Thyroid gland (tissue), 4 donors: ENCODE measurements around the gene DCHS1. TPM values are rescaled to one million over a fixed set of nuclear protein-coding genes. Genes with fewer than 3 reads are reported as not detected.

ENCODE experiments used
- DNase-seq, 2 donors: peaks; one replicate each; pipeline ENCODE4 v3.0.0-alpha.2; 2019
- H3K27ac ChIP-seq, 3 donors: fragments of 200-600 bp; sonication (generic); 1 replicate in 2 of 3; 2 replicates in 1 of 3; pipeline ENCODE4 v1.5.1; 2016 to 2019; ENCODE audit warnings: mild to moderate bottlenecking in 1 of 3, moderate library complexity in 1 of 3
- H3K27me3 ChIP-seq: fragments of 200-600 bp; sonication (generic); one replicate; pipeline ENCODE4 v1.5.1; 2019
- H3K36me3 ChIP-seq, 2 donors: fragments of 200-600 bp; sonication (generic); one replicate each; pipeline ENCODE4 v1.5.1; 2016 to 2019
- H3K4me1 ChIP-seq, 2 donors: fragments of 200-600 bp; sonication (generic); one replicate each; pipeline ENCODE4 v1.5.1; 2017 to 2019
- H3K4me3 ChIP-seq, 3 donors: fragments of 200-600 bp; sonication (generic); replicated peaks in 1 of 3; 1 replicate in 2 of 3; 2 replicates in 1 of 3; pipeline ENCODE4 v1.5.1; 2016; ENCODE audit warnings: mild to moderate bottlenecking in 1 of 3
- H3K9me3 ChIP-seq: fragments of 200-600 bp; sonication (generic); one replicate; pipeline ENCODE4 v1.5.1; 2017
- POLR2A ChIP-seq, 2 donors: fragments of 450-650 bp; IDR thresholded peaks; one replicate each; pipeline ENCODE4 v1.6.1; 2017; ENCODE audit warnings: antibody characterized with exemption in 2 of 2, mild to moderate bottlenecking in 2 of 2, moderate library complexity in 1 of 2
- WGBS, 2 donors: methylation state at CpG; one replicate each; pipeline ENCODE4 v1.1.5; 2017; 5-methylcytosine and 5-hydroxymethylcytosine counted together
- intact Hi-C: fragments of 100-400 bp; cut with DNase I; formaldehyde crosslinking; loops from one replicate; pipeline ENCODE4 v1.15.1; 2023
- total RNA-seq, 4 donors: library from RNA; depleted of rRNA; stranded (reverse); fragments of >200 nt; gene quantifications; one replicate each; pipeline ENCODE4 v1.2.3, GENCODE V29; 2016
- TF ChIP-seq, protein P1 (sequence below), 6 experiments: fragments of 200-600 bp in 3 of 6; fragments of 450-650 bp in 3 of 6; sonication (generic) in 3 of 6; IDR thresholded peaks; one replicate each; pipeline ENCODE4 v1.5.1; 2016 to 2019; ENCODE audit warnings: antibody characterized with exemption in 6 of 6, mild to moderate bottlenecking in 2 of 6, inconsistent platforms in 1 of 6, moderate library complexity in 1 of 6

DCHS1 gene
- total RNA-seq, 4 donors from 2014 or later, result 5.6 to 14.4 (median 9.6) TPM

DNA sequence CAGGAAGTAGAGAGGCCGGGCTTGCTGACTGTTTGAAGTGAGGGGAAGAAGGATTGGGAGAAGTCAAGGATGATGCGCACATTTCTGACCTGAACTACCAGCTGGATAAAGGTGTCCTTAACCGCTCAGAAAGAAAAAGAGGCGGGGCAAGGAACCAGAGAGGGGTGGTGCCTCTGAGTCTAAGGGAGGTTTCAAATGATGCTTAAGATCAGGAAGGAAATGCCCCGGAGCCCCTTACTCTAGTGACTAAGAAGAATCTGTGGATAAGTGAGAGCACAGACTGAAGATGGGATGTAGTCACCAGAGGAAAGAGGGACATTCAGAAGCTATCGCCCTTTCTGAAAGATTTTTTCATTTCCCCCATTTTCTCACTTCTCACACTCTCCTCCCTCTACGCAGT is 12.7 kb downstream of the DCHS1 start:
- Histone ChIP-seq H3K27ac (no peak overlapping the region), H3K4me1 (peaks cover 5 to 22% of the 10 kb centered on the region in 2 donors), H3K27me3 (no peaks in the 10 kb centered on the region), H3K4me3 (no peak overlapping the region), H3K9me3 (no peaks in the 10 kb centered on the region), H3K36me3 (no peaks in the 10 kb centered on the region)
- intact Hi-C loops, result no loop called here
- no peak for DNase-seq
- 84 to 85% methylated on average over 7 of the region's 7 CpGs for WGBS, 2 donors
- TF ChIP-seq POLR2A (IDR thresholded peaks at IDR 0.05), result no peak
- TF ChIP-seq, protein P1, sequence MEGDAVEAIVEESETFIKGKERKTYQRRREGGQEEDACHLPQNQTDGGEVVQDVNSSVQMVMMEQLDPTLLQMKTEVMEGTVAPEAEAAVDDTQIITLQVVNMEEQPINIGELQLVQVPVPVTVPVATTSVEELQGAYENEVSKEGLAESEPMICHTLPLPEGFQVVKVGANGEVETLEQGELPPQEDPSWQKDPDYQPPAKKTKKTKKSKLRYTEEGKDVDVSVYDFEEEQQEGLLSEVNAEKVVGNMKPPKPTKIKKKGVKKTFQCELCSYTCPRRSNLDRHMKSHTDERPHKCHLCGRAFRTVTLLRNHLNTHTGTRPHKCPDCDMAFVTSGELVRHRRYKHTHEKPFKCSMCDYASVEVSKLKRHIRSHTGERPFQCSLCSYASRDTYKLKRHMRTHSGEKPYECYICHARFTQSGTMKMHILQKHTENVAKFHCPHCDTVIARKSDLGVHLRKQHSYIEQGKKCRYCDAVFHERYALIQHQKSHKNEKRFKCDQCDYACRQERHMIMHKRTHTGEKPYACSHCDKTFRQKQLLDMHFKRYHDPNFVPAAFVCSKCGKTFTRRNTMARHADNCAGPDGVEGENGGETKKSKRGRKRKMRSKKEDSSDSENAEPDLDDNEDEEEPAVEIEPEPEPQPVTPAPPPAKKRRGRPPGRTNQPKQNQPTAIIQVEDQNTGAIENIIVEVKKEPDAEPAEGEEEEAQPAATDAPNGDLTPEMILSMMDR (IDR thresholded peaks at IDR 0.05), result no peak

DNA sequence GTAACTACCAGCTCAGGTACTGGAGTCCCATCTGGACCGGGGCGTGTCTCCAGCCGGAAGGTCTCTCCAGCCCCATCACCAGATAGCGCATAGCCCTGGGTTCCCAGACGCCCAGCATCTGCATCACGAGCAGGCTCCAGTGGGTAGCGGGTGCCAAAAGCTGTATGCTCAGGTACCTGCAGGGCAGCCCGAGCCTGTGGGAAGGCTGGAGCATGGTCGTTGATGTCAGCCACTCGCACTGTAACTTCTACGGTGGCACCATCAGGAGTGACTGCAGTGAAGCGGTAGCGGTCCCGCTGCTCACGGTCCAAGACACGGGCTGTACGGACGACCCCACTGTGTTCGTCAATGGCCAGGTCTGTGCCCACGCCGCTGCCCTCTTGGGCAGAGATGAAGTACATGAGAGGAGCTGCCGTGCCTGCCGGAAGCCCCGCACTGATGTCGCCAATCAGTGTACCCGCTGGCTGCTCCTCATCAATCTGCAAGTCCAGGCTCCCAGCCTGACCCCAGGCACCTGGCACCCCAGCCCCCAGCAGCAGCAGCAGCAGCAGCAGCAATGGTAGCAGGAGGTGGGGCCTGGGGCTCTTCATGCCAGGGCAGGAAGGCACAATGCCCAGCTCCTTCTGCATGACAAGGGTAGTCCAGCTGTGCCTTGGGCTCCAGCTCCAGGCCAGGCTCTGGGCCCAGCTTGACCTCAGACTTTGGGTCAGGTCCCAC is 14.5 kb downstream of the DCHS1 start:
- Histone ChIP-seq H3K4me1 (peaks cover 11 to 27% of the 10 kb centered on the region in 2 donors), H3K4me3 (no peak overlapping the region), H3K27me3 (no peaks in the 10 kb centered on the region), H3K27ac (no peak overlapping the region), H3K9me3 (no peaks in the 10 kb centered on the region), H3K36me3 (no peaks in the 10 kb centered on the region)
- no peak for TF ChIP-seq POLR2A (IDR thresholded peaks at IDR 0.05)
- TF ChIP-seq, protein P1 (IDR thresholded peaks at IDR 0.05), result no peak
- no peak for DNase-seq
- 94 to 96% methylated on average over 17 to 26 of the region's 26 CpGs for WGBS, 2 donors
- intact Hi-C loops, result no loop called here

DNA sequence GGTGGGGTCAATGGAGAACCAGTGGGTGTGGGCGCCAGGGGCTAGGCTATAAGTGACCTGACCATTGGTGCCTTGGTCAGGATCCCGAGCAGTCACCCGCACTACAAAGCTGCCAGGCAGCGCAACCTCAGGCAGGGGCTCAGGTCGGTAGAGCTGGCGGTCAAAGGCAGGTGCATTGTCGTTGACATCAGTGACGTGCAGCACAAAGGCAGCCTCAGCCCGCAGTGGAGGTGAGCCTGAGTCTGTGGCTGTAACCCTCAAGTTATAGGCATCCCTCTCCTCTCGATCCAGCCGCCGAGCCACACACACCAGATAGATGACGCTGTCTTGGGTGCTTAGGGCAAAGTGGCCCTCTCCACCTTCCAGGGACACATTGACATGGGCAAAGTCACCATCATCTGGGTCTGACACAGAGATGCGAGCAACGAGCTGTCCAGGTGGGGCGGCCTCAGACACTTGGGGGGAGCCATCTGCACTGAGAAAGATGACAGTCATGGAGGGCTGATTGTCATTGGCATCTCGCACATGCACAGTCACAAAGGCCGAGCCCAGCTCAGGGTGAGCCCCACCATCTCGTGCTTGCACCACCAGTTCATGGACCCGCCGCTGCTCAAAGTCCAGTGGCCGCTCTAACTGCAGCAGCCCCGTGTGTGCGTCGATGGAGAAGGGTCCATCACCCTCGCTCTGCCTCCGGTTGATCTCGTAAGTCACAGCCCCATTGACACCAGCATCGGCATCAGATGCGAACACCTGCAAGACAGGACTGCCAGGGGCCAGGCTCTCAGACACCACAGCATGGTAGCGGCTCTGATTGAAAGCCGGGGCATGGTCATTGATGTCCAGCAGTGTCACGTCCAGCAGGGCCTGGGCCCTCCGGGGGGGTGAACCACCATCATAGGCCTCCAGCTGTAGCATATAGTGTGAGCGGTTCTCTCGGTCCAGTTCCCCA is 15.3 kb downstream of the DCHS1 start:
- WGBS, 2 donors, result 96 to 97% methylated on average over 24 to 29 of the region's 36 CpGs
- Histone ChIP-seq H3K9me3 (no peaks in the 10 kb centered on the region), H3K36me3 (no peaks in the 10 kb centered on the region), H3K27ac (no peak overlapping the region), H3K4me3 (no peak overlapping the region), H3K4me1 (peaks cover 11 to 30% of the 10 kb centered on the region in 2 donors), H3K27me3 (no peaks in the 10 kb centered on the region)
- TF ChIP-seq, protein P1 (IDR thresholded peaks at IDR 0.05), result no peak
- TF ChIP-seq POLR2A (IDR thresholded peaks at IDR 0.05), result no peak
- DNase-seq, result no peak
- intact Hi-C loops, result no loop called here

DNA sequence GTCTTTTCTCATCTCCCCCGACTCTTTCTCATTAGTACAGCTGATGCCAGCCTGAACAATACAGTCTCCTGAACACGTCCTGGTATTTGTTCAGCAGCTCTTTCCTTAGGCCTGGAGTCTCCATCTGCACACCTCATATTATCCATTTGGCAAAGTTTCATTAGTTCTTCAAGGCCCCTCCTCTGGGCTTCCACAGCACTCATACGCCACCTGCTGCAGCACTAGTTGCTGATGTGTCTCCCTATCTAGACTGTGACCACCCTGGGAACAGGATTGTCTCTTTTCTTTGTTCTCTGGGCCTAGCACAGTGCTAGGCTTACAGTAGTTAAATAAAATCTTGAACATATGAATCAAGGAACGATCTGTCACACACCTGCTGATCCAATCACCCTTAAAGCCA is 17.2 kb downstream of the DCHS1 start:
- no peak overlapping the region for H3K27ac ChIP-seq
- H3K36me3 ChIP-seq, result no peaks in the 10 kb centered on the region
- DNase-seq, result no peak
- intact Hi-C loops, result no loop called here
- H3K4me1 ChIP-seq, result peaks cover 11 to 34% of the 10 kb centered on the region in 2 donors
- WGBS, 2 donors, result 85 to 92% methylated on average over 4 of the region's 4 CpGs
- H3K27me3 ChIP-seq, result no peaks in the 10 kb centered on the region
- H3K4me3 ChIP-seq, result no peak overlapping the region
- TF ChIP-seq POLR2A (IDR thresholded peaks at IDR 0.05), result no peak
- TF ChIP-seq, protein P1 (IDR thresholded peaks at IDR 0.05), result no peak
- no peaks in the 10 kb centered on the region for H3K9me3 ChIP-seq
